Vagina (tissue), 2 donors: ENCODE results near the gene BCDIN3D. TPM values are rescaled to one million over a fixed set of nuclear protein-coding genes. Genes with fewer than 3 reads are reported as not detected.

Experiments
- DNase-seq, 2 donors: peaks; one replicate each; pipeline ENCODE4 v3.0.0-alpha.2; 2017; ENCODE audit errors: extremely low spot score in 2 of 2
- H3K27ac ChIP-seq: fragments of 200-600 bp; sonication (generic); one replicate; pipeline ENCODE4 v1.5.1; 2019
- H3K27me3 ChIP-seq: fragments of 200-600 bp; sonication (generic); one replicate; pipeline ENCODE4 v1.5.1; 2019
- H3K36me3 ChIP-seq, 2 donors: fragments of 200-600 bp; sonication (generic); one replicate each; pipeline ENCODE4 v1.5.1; 2017 to 2019
- H3K4me1 ChIP-seq: fragments of 200-600 bp; sonication (generic); one replicate; pipeline ENCODE4 v1.5.1; 2019
- H3K4me3 ChIP-seq, 2 donors: fragments of 200-600 bp; sonication (generic); 1 replicate in 1 of 2; 2 replicates in 1 of 2; pipeline ENCODE4 v1.5.1; 2016 to 2019
- H3K9me3 ChIP-seq: fragments of 200-600 bp; sonication (generic); one replicate; pipeline ENCODE4 v1.5.1; 2019
- POLR2A ChIP-seq, 2 donors: fragments of 450-650 bp; IDR thresholded peaks; one replicate each; pipeline ENCODE4 v1.6.1; 2017; ENCODE audit warnings: antibody characterized with exemption in 2 of 2, mild to moderate bottlenecking in 2 of 2, moderate library complexity in 2 of 2
- POLR2AphosphoS5 ChIP-seq, 2 donors: sonication (generic); formaldehyde crosslinking; IDR thresholded peaks; one replicate each; pipeline ENCODE4 v1.9.0; 2017; ENCODE audit warnings: antibody characterized with exemption in 2 of 2, mild to moderate bottlenecking in 2 of 2, low read depth in 1 of 2; ENCODE audit not compliant: insufficient read depth in 1 of 2
- intact Hi-C: fragments of 100-400 bp; cut with DNase I; formaldehyde crosslinking; loops from one replicate; pipeline ENCODE4 v1.15.1; 2023
- total RNA-seq: library from RNA; depleted of rRNA; stranded (reverse); fragments of >200 nt; gene quantifications from one replicate; pipeline ENCODE4 v1.2.3, GENCODE V29; 2016
- TF ChIP-seq, protein P1 (sequence below), 3 experiments: fragments of 450-650 bp in 2 of 3; fragments of 200-600 bp in 1 of 3; sonication (generic) in 1 of 3; IDR thresholded peaks; one replicate each; pipeline ENCODE4 v1.5.1; 2017 to 2019; ENCODE audit warnings: antibody characterized with exemption in 3 of 3, mild to moderate bottlenecking in 2 of 3, moderate library complexity in 2 of 3

Gene BCDIN3D
- total RNA-seq, 1 donor from 2014 or later = 2.7 TPM

DNA sequence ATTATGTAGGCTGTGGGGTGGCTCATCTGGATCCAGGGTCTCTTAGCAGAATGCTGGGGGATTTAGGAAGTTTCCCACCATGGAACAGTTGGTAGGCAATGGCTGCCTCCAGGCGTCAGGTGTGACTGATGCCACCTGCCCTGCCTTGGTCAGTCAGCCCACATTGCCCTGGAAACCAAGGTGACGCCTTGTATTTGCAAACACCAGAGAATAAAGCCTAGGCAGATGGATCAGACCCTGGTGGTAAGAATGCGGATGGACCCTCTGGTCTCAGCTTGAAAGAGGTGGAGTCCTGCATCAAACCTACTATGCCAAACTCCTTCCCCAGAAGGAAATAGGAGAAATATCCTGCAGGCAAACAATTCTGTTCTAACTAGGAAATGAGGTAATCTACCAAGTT is 52.9 kb downstream of the BCDIN3D start:
- Histone ChIP-seq H3K9me3 (no peaks in the 10 kb centered on the region), H3K27ac (no peak overlapping the region), H3K4me1 (no peaks in the 10 kb centered on the region), H3K27me3 (no peaks in the 10 kb centered on the region), H3K36me3 (peaks cover 0 to 5% of the 10 kb centered on the region in 2 donors), H3K4me3 (no peak overlapping the region)
- no peak for DNase-seq
- intact Hi-C loops = no loop called here
- TF ChIP-seq, protein P1, sequence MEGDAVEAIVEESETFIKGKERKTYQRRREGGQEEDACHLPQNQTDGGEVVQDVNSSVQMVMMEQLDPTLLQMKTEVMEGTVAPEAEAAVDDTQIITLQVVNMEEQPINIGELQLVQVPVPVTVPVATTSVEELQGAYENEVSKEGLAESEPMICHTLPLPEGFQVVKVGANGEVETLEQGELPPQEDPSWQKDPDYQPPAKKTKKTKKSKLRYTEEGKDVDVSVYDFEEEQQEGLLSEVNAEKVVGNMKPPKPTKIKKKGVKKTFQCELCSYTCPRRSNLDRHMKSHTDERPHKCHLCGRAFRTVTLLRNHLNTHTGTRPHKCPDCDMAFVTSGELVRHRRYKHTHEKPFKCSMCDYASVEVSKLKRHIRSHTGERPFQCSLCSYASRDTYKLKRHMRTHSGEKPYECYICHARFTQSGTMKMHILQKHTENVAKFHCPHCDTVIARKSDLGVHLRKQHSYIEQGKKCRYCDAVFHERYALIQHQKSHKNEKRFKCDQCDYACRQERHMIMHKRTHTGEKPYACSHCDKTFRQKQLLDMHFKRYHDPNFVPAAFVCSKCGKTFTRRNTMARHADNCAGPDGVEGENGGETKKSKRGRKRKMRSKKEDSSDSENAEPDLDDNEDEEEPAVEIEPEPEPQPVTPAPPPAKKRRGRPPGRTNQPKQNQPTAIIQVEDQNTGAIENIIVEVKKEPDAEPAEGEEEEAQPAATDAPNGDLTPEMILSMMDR (IDR thresholded peaks at IDR 0.05) = no peak
- TF ChIP-seq POLR2A (IDR thresholded peaks at IDR 0.05) = no peak

DNA sequence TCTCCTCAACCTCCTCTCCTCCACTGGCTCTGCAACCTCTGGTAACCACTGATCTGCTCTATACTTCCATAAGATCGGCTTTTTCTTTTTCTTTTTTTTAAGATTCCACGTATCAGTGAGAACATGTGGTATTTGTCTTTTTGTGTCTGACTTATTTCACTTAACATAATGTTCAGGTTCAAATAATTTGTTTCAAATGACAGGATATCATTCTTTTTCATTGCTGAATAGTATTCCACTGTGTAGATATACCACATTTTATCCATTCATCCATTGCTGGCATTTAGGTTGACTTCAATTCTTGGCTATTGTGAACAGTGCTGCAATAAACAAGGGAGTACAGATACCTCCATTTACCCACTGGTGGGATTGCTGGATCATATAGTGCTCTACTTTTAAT is 55.2 kb downstream of the BCDIN3D start:
- Histone ChIP-seq H3K27ac (no peak overlapping the region), H3K9me3 (no peaks in the 10 kb centered on the region), H3K27me3 (no peaks in the 10 kb centered on the region), H3K4me1 (peaks cover 8% of the 10 kb centered on the region), H3K4me3 (no peak overlapping the region), H3K36me3 (peaks cover 0 to 4% of the 10 kb centered on the region in 2 donors)
- intact Hi-C loops = no loop called here
- DNase-seq = no peak
- TF ChIP-seq, protein P1 (IDR thresholded peaks at IDR 0.05) = no peak
- TF ChIP-seq POLR2A (IDR thresholded peaks at IDR 0.05) (no peak), POLR2AphosphoS5 (IDR thresholded peaks at IDR 0.05; ENCODE audit: insufficient read depth in 1 of 2, low read depth in 1 of 2) (no peak)

Other genes with a start within 250 kb of the BCDIN3D start
- gene FAM186B, start 237.5 kb downstream of the BCDIN3D start, total RNA-seq = not detected
- 22.1 TPM for gene PRPF40B, start 219.5 kb downstream of the BCDIN3D start, total RNA-seq
- 11.0 TPM for gene FMNL3, start 135.7 kb downstream of the BCDIN3D start, total RNA-seq
- gene TMBIM6, start 101.5 kb downstream of the BCDIN3D start, total RNA-seq = 240 TPM
- 15.7 TPM for gene NCKAP5L, start 14.7 kb downstream of the BCDIN3D start, total RNA-seq
- gene FAIM2, start 60.8 kb upstream of the BCDIN3D start, total RNA-seq = 19.4 TPM
- not detected for gene AQP2, start 107.6 kb upstream of the BCDIN3D start, total RNA-seq
- not detected for gene AQP5, start 118.8 kb upstream of the BCDIN3D start, total RNA-seq
- not detected for gene AQP6, start 129.8 kb upstream of the BCDIN3D start, total RNA-seq
- gene RACGAP1, start 182.4 kb upstream of the BCDIN3D start, total RNA-seq = 19.2 TPM
- 2.9 TPM for gene ASIC1, start 214.5 kb upstream of the BCDIN3D start, total RNA-seq
- 42.2 TPM for gene SMARCD1, start 242.2 kb upstream of the BCDIN3D start, total RNA-seq